Measurements from ENCODE around the gene ZNF141. TPM values are rescaled to one million over a fixed set of nuclear protein-coding genes. Genes with fewer than 3 reads are reported as not detected.

ZNF141 gene
- 4.9 TPM in 2 replicates for polyA plus RNA-seq (2011; rRNA removed)
- polyA plus RNA-seq (2012; cell fraction: cytosol; rRNA removed): 1.4 and 1.8 TPM in 2 replicates
- 1.2 and 1.7 TPM in 2 replicates for polyA plus RNA-seq (2012; cell fraction: nucleus; rRNA removed)
- 4.3 to 5.4 TPM (median 5.0 TPM) in 3 replicates for polyA plus RNA-seq (2017; fragmentation: RNase III; extraction: RNeasy Plus Mini Kit Qiagen cat#74134 plus additional on column Dnase treatment)
- polyA minus RNA-seq (2011; rRNA and poly(A)+ RNA removed): 4.5 and 5.1 TPM in 2 replicates

DNA sequence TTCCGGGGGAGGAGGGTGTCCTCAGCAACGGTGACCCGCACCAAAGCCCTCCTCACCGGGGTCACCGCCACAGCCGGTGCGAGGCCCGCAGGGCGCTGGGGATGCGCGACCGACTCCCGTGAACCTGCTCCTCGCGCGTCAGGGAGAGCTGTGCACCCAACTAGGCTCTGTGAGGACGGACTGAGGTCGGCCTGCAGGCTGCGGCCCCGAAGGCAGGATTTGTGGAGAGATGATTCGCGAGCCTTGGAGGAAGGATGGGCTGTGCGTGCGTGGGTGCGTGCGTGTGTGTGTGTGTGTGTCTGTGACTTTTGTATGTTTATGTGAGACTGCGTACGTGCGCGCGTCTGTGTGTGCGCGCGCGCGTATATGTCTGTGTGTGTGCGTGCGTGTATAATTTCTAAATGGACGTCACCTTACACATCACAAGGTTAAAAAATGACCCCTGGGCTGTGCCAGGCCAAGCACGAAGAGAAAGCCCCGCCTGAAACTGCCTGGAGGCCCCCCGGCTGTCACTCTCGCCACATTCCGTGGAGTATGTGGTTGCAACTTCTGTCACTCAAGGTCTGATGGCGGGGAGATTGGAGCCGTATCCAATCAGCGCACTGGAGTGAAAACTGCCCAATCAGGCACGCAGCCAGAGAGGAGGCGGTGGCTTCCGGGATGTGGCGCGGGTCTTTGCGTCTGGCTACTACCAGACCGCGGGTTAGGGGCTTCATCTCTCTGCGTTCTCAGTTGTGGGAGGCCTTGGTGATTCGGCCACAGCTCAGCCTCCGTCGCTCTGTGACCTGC lies at the start of gene ZNF141:
Gene ZNF141, plus strand, starts transcription at position 672 of the 789 bp plus-strand sequence. CDS start 170 bp downstream, outside the sequence.
- FAIRE-seq (no peak), DNase-seq (ENCODE audit: low read depth in 1 of 2, low spot score in 1 of 2) (peak; percentile 94 to 96), ATAC-seq (peak; percentile 98 to 99)
- 5% methylated on average over 26 of the region's 59 CpGs for WGBS (ENCODE audit: missing lambda C conversion rate)
- CTCF ChIA-PET: no interaction called here
- TF ChIP-seq, protein P1, sequence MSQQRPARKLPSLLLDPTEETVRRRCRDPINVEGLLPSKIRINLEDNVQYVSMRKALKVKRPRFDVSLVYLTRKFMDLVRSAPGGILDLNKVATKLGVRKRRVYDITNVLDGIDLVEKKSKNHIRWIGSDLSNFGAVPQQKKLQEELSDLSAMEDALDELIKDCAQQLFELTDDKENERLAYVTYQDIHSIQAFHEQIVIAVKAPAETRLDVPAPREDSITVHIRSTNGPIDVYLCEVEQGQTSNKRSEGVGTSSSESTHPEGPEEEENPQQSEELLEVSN (IDR thresholded peaks at IDR 0.05; ENCODE audit: borderline replicate concordance, low read depth): peak; percentile 32; the same call in 1 of the 2 replicates
- TF ChIP-seq BCL3 (IDR thresholded peaks at IDR 0.05) (0 out of 3 replicates have a peak, but pooled peaks have one; percentile 44), JUN (IDR thresholded peaks at IDR 0.05) (0 out of 5 replicates have a peak, but pooled peaks of 1 of the 2 experiments have one; percentile 26), POLR2A (IDR thresholded peaks at IDR 0.05; ENCODE audit: low read length) (peak; percentile 57), POLR2AphosphoS2 (conservative IDR thresholded peaks at IDR 0.05; ENCODE audit: low read length) (no peak), MAFK (IDR thresholded peaks at IDR 0.05; ENCODE audit: partially characterized antibody) (peak; percentile 27), RARB (CRISPR knock-in tag; IDR thresholded peaks at IDR 0.05) (no peak), PBX3 (IDR thresholded peaks at IDR 0.05) (peak; percentile 98), SMC3 (IDR thresholded peaks at IDR 0.05) (no peak), MAX (IDR thresholded peaks at IDR 0.05) (peak; percentile 43; the same call in 1 of the 2 replicates), ESRRA (IDR thresholded peaks at IDR 0.05; ENCODE audit: borderline replicate concordance, low read length) (0 out of 2 replicates have a peak, but pooled peaks have one; percentile 24)
- TF ChIP-seq, protein P2, sequence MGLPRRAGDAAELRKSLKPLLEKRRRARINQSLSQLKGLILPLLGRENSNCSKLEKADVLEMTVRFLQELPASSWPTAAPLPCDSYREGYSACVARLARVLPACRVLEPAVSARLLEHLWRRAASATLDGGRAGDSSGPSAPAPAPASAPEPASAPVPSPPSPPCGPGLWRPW (IDR thresholded peaks at IDR 0.05): no peak
- TF ChIP-seq, protein P3, sequence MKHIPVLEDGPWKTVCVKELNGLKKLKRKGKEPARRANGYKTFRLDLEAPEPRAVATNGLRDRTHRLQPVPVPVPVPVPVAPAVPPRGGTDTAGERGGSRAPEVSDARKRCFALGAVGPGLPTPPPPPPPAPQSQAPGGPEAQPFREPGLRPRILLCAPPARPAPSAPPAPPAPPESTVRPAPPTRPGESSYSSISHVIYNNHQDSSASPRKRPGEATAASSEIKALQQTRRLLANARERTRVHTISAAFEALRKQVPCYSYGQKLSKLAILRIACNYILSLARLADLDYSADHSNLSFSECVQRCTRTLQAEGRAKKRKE (CRISPR knock-in tag; IDR thresholded peaks at IDR 0.05; ENCODE audit: low read depth): no peak
- H3K4me2 ChIP-seq: peak within 1 kb of the TSS; percentile 88
- peak within 1 kb of the TSS; percentile 79 to 89 for H3K27ac ChIP-seq
- no peaks in the 10 kb centered on the region for H3K4me1 ChIP-seq
- H3K9me3 ChIP-seq: peaks cover 44% of the 10 kb centered on the region
- H3K4me3 ChIP-seq: peak within 1 kb of the TSS; percentile 92
- POLR2A ChIA-PET: interaction anchor here (0.8 to 1.3 kb wide), 3 partner anchors 136 to 273 kb away, joined by 3 to 4 read pairs (median 3); partner anchors contain the start of gene ZNF718

GRCh38 chr4:288891-289290 lies 48.7 kb upstream of the ZNF141 start:
- FAIRE-seq (no peak), DNase-seq (ENCODE audit: low read depth in 1 of 2, low spot score in 1 of 2) (no peak), ATAC-seq (no peak)
- no peaks in the 10 kb centered on the region for H3K4me1 ChIP-seq
- 13% methylated on average over 2 of the region's 2 CpGs for WGBS (ENCODE audit: missing lambda C conversion rate)
- H3K27ac ChIP-seq: no peak overlapping the region
- H3K9me3 ChIP-seq: peaks cover 5% of the 10 kb centered on the region; the same call in 1 of the 3 replicates
- ChIA-PET CTCF (no interaction called here), POLR2A (no interaction called here)
- no peak overlapping the region for H3K4me3 ChIP-seq
- TF ChIP-seq CBX2 (IDR thresholded peaks at IDR 0.05; ENCODE audit: borderline replicate concordance, low read depth) (no peak), TFCP2L1 (CRISPR knock-in tag; IDR thresholded peaks at IDR 0.05) (no peak), CBX8 (IDR thresholded peaks at IDR 0.05) (no peak), NPAS2 (CRISPR knock-in tag; IDR thresholded peaks at IDR 0.05; ENCODE audit: borderline replicate concordance) (no peak), FOXS1 (CRISPR knock-in tag; IDR thresholded peaks at IDR 0.05) (no peak), CHD2 (IDR thresholded peaks at IDR 0.05; ENCODE audit: low read length, partially characterized antibody) (no peak), ZSCAN20 (CRISPR knock-in tag; IDR thresholded peaks at IDR 0.05) (no peak), ZNF302 (CRISPR knock-in tag; IDR thresholded peaks at IDR 0.05) (no peak), RFX5 (IDR thresholded peaks at IDR 0.05) (no peak), CTCF (IDR thresholded peaks at IDR 0.05) (no peak), MAZ (IDR thresholded peaks at IDR 0.05; ENCODE audit: borderline replicate concordance, low read depth, low read length) (no peak), NR3C1 (IDR thresholded peaks at IDR 0.05) (no peak), HMGXB4 (CRISPR knock-in tag; IDR thresholded peaks at IDR 0.05; ENCODE audit: borderline replicate concordance) (no peak), HOXB5 (CRISPR knock-in tag; IDR thresholded peaks at IDR 0.05) (no peak)
- TF ChIP-seq, protein P1 (IDR thresholded peaks at IDR 0.05; ENCODE audit: borderline replicate concordance, low read depth): no peak
- H3K4me2 ChIP-seq: no peak overlapping the region

Data from A549 (cell line).